GM12878 (cell line): Measurements from ENCODE around the gene CCN2. TPM values are rescaled to one million over a fixed set of nuclear protein-coding genes. Genes with fewer than 3 reads are reported as not detected.

Source experiments
- ATAC-seq: fragments of 200-7000 bp; cut with Tn5 transposase; 3 replicates; pipeline ENCODE4 v1.9.1; 2020; ENCODE audit warnings: mild to moderate bottlenecking, moderate library complexity
- BruUV-seq: library from RNA; stranded (reverse); fragments of 400-500 nt; replicated peaks from 2 replicates; lab custom pipeline; 2021; lab: Mats Ljungman, UMichigan
- CTCF ChIA-PET: fragments of 300-600 bp; sonication (Branson Sonifier 250); formaldehyde crosslinking; extraction: SDS; loops from one replicate; lab custom pipeline; 2021; ENCODE audit warnings: inconsistent platforms; lab: Yijun Ruan, JAX
- POLR2A ChIA-PET: fragments of 350-600 bp; formaldehyde crosslinking; extraction: SDS; loops from one replicate; lab custom pipeline; 2021; ENCODE audit warnings: inconsistent platforms; lab: Charles Lee
- RAD21 ChIA-PET: fragments of 300-600 bp; sonication (Branson Sonifier 250); formaldehyde crosslinking; loops from one replicate; lab custom pipeline; 2023; ENCODE audit warnings: antibody characterized with exemption; ENCODE audit not compliant: unreplicated experiment; lab: Charles Lee
- SMC1A ChIA-PET: fragments of 300-600 bp; sonication (Branson Sonifier 250); formaldehyde crosslinking; loops from one replicate; lab custom pipeline; 2023; ENCODE audit not compliant: unreplicated experiment, uncharacterized antibody; lab: Charles Lee
- DNase-seq: peaks from one replicate; pipeline ENCODE4 v3.0.0-alpha.2; 2011; ENCODE audit warnings: low read depth, low spot score
- FAIRE-seq: peaks from 3 replicates; lab custom pipeline; 2011; peaks lifted over from hg19 to GRCh38; lab: Jason Lieb, UNC
- H2AFZ ChIP-seq: 2 replicates; pipeline ENCODE4 v1.6.0; 2011; ENCODE audit warnings: low read depth, low read length, control low read depth; ENCODE audit not compliant: control insufficient read depth
- H3K27ac ChIP-seq: 2 replicates; pipeline ENCODE4 v1.5.1; 2011; ENCODE audit warnings: control low read depth; ENCODE audit not compliant: control insufficient read depth, insufficient read depth
- H3K27me3 ChIP-seq, 2 experiments: replicated peaks in 1 of 2; 2 replicates each; pipeline versions ENCODE4 v1.6.0 to v1.6.1; 2011; ENCODE audit warnings: low read length in 1 of 2; ENCODE audit not compliant: control insufficient read depth in 2 of 2, insufficient read depth in 2 of 2
- H3K36me3 ChIP-seq, 2 experiments: 2 replicates each; pipeline ENCODE4 v1.5.1; 2011; ENCODE audit warnings: low read length in 1 of 2; ENCODE audit not compliant: control insufficient read depth in 2 of 2, insufficient read depth in 2 of 2
- H3K4me1 ChIP-seq: 2 replicates; pipeline ENCODE4 v1.6.1; 2011; ENCODE audit warnings: mild to moderate bottlenecking, low read length, moderate library complexity, mixed read lengths; ENCODE audit not compliant: control insufficient read depth, insufficient read depth
- H3K4me2 ChIP-seq: 2 replicates; pipeline ENCODE4 v1.6.0; 2011; ENCODE audit warnings: control low read depth; ENCODE audit not compliant: control insufficient read depth, insufficient read depth
- H3K4me3 ChIP-seq: fragments of 200-600 bp; sonication (generic); 2 replicates; pipeline ENCODE4 v1.5.1; 2016
- H3K79me2 ChIP-seq: 2 replicates; pipeline ENCODE4 v1.6.0; 2011; ENCODE audit warnings: low read length; ENCODE audit not compliant: control insufficient read depth, insufficient read depth
- H3K9ac ChIP-seq: 2 replicates; pipeline ENCODE4 v1.8.0; 2011; ENCODE audit warnings: low read length, control low read depth, mixed read lengths; ENCODE audit not compliant: control insufficient read depth, insufficient read depth
- H3K9me3 ChIP-seq: replicated peaks from 3 replicates; pipeline ENCODE4 v1.5.1; 2011; ENCODE audit warnings: mild to moderate bottlenecking, low read length; ENCODE audit not compliant: control insufficient read depth, insufficient read depth
- H4K20me1 ChIP-seq: 2 replicates; pipeline ENCODE4 v1.6.0; 2011; ENCODE audit not compliant: control insufficient read depth, insufficient read depth
- ESRRA ChIP-seq: IDR thresholded peaks from 2 replicates; pipeline ENCODE4 v1.6.1; 2012; ENCODE audit warnings: mild to moderate bottlenecking, low read length, improper control_type of control experiment
- ETV6 ChIP-seq, 2 experiments: fragments of 450-650 bp in 1 of 2; IDR thresholded peaks in 1 of 2; conservative IDR thresholded peaks in 1 of 2; 2 replicates each; pipeline ENCODE4 v1.6.1; 2014; ENCODE audit warnings: antibody characterized with exemption in 1 of 2, borderline replicate concordance in 1 of 2, low read depth in 1 of 2, mild to moderate bottlenecking in 1 of 2, moderate library complexity in 1 of 2
- IKZF1 ChIP-seq: fragments of 450-650 bp; conservative IDR thresholded peaks from 2 replicates; pipeline ENCODE4 v1.6.1; 2017; ENCODE audit warnings: antibody characterized with exemption, mild to moderate bottlenecking
- KLF5 ChIP-seq: fragments of 450-650 bp; IDR thresholded peaks from 2 replicates; pipeline ENCODE4 v1.6.1; 2014; ENCODE audit warnings: mild to moderate bottlenecking; ENCODE audit not compliant: partially characterized antibody
- MYC ChIP-seq: IDR thresholded peaks from 2 replicates; pipeline ENCODE4 v1.6.1; 2011; ENCODE audit warnings: mild to moderate bottlenecking, low read length, moderate library complexity, inconsistent platforms; ENCODE audit not compliant: insufficient read depth, insufficient replicate concordance, insufficient read length, severe bottlenecking
- RAD51 ChIP-seq: fragments of 450-650 bp; IDR thresholded peaks from 2 replicates; pipeline ENCODE4 v1.6.1; 2016; ENCODE audit warnings: moderate library complexity, mild to moderate bottlenecking, inconsistent platforms
- SMARCA5 ChIP-seq: fragments of 450-650 bp; IDR thresholded peaks from 2 replicates; pipeline ENCODE4 v1.6.1; 2017; ENCODE audit warnings: mild to moderate bottlenecking
- SREBF1 ChIP-seq: IDR thresholded peaks from 2 replicates; pipeline ENCODE4 v1.6.1; 2012; ENCODE audit warnings: mild to moderate bottlenecking, low read length
- SUZ12 ChIP-seq: fragments of 200-600 bp; sonication (generic); IDR thresholded peaks from one replicate; pipeline ENCODE4 v1.6.1; 2018; ENCODE audit warnings: antibody characterized with exemption, mild to moderate bottlenecking; ENCODE audit not compliant: unreplicated experiment
- ZNF622 ChIP-seq: fragments of 450-650 bp; IDR thresholded peaks from 2 replicates; pipeline ENCODE4 v1.6.1; 2017; ENCODE audit warnings: mild to moderate bottlenecking, inconsistent platforms
- WGBS: methylation state at CpG from one replicate; pipeline ENCODE4 v1.1.6; 2016; ENCODE audit warnings: low lambda C conversion rate; ENCODE audit not compliant: insufficient replicate concordance, insufficient coverage; ENCODE audit errors: missing lambda C conversion rate; 5-methylcytosine and 5-hydroxymethylcytosine counted together
- in situ Hi-C: fragments of 300-500 bp; cut with MboI; formaldehyde crosslinking; loops from 9 replicates; pipeline ENCODE4 v1.14.3; 2018; ENCODE audit warnings: mixed read lengths
- intact Hi-C: fragments of 100-400 bp; cut with micrococcal nuclease; formaldehyde crosslinking; loops from one replicate; pipeline ENCODE4 v1.14.2; 2022; ENCODE audit not compliant: unreplicated experiment
- polyA plus RNA-seq, 11 experiments: library from polyadenylated mRNA; depleted of rRNA in 4 of 11; unstranded in 6 of 11; stranded (reverse) in 5 of 11; fragments of >200 nt; fragmentation: Nextera tagmentation in 4 of 11; fragmentation: Illumina TruSeq in 1 of 11; extraction: Ambion mirVana in 4 of 11; extraction: Trizol in 1 of 11; gene quantifications; 1 replicate in 1 of 11; 2 replicates in 10 of 11; pipeline versions ENCODE4 v1.2.1 to v1.2.3, GENCODE V29; 2011 to 2016; ENCODE audit warnings: inconsistent platforms in 2 of 11, missing spikeins in 2 of 11, low read depth in 1 of 11
- total RNA-seq, 4 experiments: library from RNA; depleted of rRNA in 3 of 4; stranded (reverse); fragments of >200 nt in 3 of 4; fragmentation: Illumina TruSeq in 1 of 4; extraction: Trizol in 1 of 4; gene quantifications; 2 replicates each; pipeline versions ENCODE4 v1.2.1 to v1.2.3, GENCODE V29; 2013 to 2021
- TF ChIP-seq, protein P1 (sequence below): fragments of 450-650 bp; IDR thresholded peaks from 2 replicates; pipeline ENCODE4 v1.6.1; 2017; ENCODE audit warnings: mild to moderate bottlenecking, moderate library complexity

Gene CCN2
- total and polyA plus RNA-seq, 10 of the 15 experiments (the other 5 are each of a cell fraction or from before 2014, with no cell fraction given): 0.26 to 0.62 (median 0.44) TPM; not detected in 7

GRCh38 chr6:131978522-131978921 lies 27.4 kb upstream of the CCN2 start:
- H3K27me3 ChIP-seq: no peaks in the 10 kb centered on the region
- H3K79me2 ChIP-seq: no peaks in the 10 kb centered on the region
- ChIA-PET CTCF (no interaction called here), RAD21 (no interaction called here), SMC1A (no interaction called here), POLR2A (no interaction called here)
- no peak for DNase-seq
- H2AFZ ChIP-seq: no peak overlapping the region
- in situ Hi-C loops: no loop called here
- H3K4me2 ChIP-seq: no peak overlapping the region
- no peak overlapping the region for H3K9ac ChIP-seq
- no peak for TF ChIP-seq KLF5
- no peak for TF ChIP-seq SMARCA5
- no peak for TF ChIP-seq ZNF622
- no peak for TF ChIP-seq ETV6 (conservative IDR thresholded peaks at IDR 0.05 in 1 of 2, IDR thresholded peaks at IDR 0.05 in 1 of 2; ENCODE audit: borderline replicate concordance in 1 of 2, low read depth in 1 of 2)
- TF ChIP-seq IKZF1: no peak
- TF ChIP-seq, protein P1, sequence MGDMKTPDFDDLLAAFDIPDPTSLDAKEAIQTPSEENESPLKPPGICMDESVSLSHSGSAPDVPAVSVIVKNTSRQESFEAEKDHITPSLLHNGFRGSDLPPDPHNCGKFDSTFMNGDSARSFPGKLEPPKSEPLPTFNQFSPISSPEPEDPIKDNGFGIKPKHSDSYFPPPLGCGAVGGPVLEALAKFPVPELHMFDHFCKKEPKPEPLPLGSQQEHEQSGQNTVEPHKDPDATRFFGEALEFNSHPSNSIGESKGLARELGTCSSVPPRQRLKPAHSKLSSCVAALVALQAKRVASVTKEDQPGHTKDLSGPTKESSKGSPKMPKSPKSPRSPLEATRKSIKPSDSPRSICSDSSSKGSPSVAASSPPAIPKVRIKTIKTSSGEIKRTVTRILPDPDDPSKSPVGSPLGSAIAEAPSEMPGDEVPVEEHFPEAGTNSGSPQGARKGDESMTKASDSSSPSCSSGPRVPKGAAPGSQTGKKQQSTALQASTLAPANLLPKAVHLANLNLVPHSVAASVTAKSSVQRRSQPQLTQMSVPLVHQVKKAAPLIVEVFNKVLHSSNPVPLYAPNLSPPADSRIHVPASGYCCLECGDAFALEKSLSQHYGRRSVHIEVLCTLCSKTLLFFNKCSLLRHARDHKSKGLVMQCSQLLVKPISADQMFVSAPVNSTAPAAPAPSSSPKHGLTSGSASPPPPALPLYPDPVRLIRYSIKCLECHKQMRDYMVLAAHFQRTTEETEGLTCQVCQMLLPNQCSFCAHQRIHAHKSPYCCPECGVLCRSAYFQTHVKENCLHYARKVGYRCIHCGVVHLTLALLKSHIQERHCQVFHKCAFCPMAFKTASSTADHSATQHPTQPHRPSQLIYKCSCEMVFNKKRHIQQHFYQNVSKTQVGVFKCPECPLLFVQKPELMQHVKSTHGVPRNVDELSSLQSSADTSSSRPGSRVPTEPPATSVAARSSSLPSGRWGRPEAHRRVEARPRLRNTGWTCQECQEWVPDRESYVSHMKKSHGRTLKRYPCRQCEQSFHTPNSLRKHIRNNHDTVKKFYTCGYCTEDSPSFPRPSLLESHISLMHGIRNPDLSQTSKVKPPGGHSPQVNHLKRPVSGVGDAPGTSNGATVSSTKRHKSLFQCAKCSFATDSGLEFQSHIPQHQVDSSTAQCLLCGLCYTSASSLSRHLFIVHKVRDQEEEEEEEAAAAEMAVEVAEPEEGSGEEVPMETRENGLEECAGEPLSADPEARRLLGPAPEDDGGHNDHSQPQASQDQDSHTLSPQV: no peak
- TF ChIP-seq SUZ12: no peak
- TF ChIP-seq MYC: no peak
- TF ChIP-seq SREBF1: no peak
- no peak for TF ChIP-seq RAD51
- no peak for TF ChIP-seq ESRRA
- no peaks in the 10 kb centered on the region for H4K20me1 ChIP-seq
- no peak overlapping the region for H3K27ac ChIP-seq
- H3K9me3 ChIP-seq: no peaks in the 10 kb centered on the region
- intact Hi-C loops: no loop called here
- WGBS: 6% methylated on average over 3 of the region's 3 CpGs
- FAIRE-seq: no peak
- no peaks in the 10 kb centered on the region for H3K4me1 ChIP-seq
- H3K36me3 ChIP-seq: no peaks in the 10 kb centered on the region
- BruUV-seq: no TSS peak
- H3K4me3 ChIP-seq: no peak overlapping the region
- no peak for ATAC-seq
